Measurements from ENCODE around the gene DOCK10.
"Not testable (repeated sequence)": the region's sequence is repeated elsewhere in the genome, so short reads cannot be mapped to it uniquely, and the experiment has no call there.

DOCK10 gene

GRCh38 chr2:224973112-224974016 lies 68.9 kb downstream of the DOCK10 start:
- peak in 1 of 2 donors; percentile 21 for DNase-seq

DNA sequence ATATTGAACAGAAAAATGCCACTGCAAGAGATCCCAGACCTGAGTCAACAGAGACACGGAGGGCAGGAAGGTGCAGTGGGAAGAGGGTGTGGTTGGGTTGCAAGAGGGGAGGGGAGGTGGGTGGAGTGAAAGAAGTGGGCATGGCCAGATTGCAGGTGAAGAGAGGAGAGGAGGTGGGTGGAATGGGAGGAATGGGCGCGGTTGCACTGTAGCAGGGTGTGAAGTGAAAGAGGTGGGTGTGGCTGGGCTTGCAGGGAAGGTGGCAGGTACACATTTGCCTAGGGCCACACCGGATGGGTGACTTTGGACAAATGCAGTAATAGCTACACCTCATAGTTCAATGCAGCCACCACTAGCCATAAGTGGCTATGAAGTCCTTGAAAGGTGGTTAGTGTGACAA lies 71.1 kb downstream of the DOCK10 start:
- DNase-seq: peak; percentile 23 to 24

- DNase-seq: no peak
Observed at GRCh38 chr2:224970311-224970710, 72.0 kb downstream of the DOCK10 start.

DNA sequence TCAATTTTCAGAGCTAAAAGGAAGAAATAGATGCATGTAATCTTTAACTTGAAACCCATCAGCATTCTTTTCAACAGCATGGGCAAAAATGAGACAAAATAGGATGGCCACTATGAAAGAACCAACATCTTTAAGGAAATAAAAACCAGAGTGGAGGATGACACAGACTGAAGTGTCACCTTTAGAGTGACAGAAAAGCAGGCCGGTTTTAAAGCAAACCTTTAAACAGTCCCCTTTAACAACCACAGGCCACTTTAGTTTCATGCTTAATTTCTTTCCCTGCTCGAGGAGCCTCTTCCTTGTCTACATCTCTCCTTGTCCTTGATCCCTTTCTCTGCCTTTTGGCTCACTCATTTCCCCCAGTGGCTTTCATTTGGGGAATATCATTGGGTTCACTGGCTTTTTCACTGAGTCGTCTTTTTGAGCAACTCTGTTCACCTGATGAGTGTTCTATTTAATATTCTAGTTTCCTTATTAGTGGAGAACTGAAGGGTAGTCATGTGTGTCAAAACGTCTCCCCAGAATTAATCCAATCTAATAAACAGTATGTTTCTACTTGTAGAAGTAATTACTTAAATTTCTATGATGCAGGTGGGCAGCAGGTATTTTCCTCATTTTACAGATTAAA lies 72.5 kb downstream of the DOCK10 start:
- DNase-seq: no peak

- no peak for DNase-seq
Observed at GRCh38 chr2:224969095-224969494, 73.2 kb downstream of the DOCK10 start.

DNA sequence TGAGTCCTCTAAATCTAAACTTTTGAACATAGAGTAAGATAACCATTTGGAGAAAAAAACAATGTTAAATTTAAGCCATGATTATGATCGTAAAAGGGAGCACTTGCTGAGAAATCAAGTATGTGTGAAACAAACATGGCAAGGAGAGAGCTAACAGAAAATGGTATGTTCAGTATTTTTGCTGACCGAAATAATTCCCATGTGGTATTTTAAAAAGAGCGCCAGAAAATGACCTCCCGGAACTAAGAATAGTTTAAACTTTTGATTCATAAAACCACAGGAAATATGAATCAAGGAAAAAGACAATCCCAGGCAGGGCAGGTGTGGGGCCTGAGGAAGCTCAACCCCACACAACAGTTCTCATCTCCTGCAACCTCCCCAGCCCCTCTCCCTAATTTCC lies 74.2 kb downstream of the DOCK10 start:
- DNase-seq: no peak

- DNase-seq: no peak
Observed at GRCh38 chr2:224966613-224967012, 75.7 kb downstream of the DOCK10 start.

- DNase-seq: no peak
Observed at GRCh38 chr2:224959556-224959955, 82.7 kb downstream of the DOCK10 start.

DNA sequence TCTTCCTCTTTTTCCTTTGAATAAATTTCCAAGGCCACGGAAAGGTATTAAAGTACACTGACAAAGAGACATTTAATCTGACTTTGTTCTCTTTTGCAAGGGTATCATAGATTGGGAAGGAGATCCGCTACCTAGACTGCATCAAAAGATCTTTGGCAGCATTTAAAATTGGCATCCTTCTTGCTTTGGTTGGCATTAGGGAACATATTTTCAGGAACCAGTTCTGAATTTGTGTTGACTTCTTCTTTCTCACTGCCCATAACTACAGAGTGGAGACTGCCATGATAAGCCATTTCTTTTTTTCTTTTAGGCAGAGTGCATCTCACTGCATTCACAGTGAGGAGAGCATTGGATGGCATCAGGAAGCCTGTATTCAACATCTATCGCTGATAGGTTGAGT lies 83.4 kb downstream of the DOCK10 start:
- no peak for DNase-seq

GRCh38 chr2:224958462-224958857 lies 83.8 kb downstream of the DOCK10 start:
- DNase-seq: no peak

DNA sequence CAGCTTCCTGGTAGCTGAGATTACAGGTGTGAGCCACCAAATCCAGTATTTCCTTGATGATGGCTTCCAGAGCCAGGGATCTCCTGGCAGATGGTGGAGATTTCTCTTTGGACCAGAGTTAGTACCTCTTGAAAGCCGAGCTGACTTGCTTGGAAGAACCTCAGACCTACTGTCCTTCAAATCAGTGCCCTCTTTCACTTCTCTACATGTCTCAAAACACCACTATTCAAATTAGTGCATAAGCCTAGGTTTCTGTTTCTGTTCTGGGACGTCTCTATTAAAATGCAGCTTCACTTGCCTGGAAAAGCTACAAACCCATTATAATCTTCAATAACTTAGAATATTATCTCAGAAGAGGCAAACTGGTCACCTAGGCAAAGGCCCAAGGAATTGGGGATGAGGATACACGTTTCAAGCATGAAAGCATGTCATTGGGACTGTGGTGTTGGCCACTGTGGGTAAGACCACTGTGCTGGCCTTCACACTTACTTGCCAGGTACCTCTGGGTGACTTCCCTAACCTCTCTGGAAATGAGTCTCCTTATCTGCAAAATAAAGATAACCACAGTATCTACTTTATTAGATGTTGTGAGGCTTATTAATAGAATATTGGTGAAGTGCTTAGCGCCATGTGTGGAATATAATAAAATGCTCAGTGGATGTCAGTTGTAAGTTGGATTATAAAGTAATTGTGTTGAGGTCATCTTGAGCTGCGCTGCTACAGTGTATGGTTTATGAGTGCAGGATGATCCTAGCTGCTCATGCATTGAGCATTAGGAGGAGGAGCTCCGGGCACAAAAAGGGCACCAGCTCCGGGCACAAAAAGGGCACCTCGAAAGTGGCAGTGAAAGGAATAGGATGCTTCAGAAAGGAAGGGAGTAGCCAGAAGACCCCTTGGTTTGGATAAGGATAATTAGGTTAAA lies 84.5 kb downstream of the DOCK10 start:
- DNase-seq: no peak

DNA sequence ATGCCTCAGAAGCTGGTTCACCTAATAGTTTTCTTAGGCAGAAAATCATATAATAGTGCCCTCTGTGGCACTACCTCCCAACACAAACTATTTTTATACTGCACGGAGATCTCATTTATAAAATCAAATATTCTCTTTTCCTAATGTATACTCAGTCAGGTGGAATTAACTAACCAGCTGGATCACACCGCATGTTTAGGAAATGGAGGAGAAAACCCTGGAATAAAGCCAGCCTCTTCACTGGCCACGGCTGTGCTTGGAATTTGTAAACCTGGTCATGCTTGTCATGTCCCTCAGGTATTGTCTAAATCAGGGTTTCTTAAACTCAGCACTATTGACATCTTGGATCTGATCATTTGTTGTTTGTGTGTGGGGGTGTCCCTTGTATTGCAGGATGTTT lies 85.6 kb downstream of the DOCK10 start:
- no peak for DNase-seq

GRCh38 chr2:224954980-224955379 lies 87.3 kb downstream of the DOCK10 start:
- no peak for DNase-seq

DNA sequence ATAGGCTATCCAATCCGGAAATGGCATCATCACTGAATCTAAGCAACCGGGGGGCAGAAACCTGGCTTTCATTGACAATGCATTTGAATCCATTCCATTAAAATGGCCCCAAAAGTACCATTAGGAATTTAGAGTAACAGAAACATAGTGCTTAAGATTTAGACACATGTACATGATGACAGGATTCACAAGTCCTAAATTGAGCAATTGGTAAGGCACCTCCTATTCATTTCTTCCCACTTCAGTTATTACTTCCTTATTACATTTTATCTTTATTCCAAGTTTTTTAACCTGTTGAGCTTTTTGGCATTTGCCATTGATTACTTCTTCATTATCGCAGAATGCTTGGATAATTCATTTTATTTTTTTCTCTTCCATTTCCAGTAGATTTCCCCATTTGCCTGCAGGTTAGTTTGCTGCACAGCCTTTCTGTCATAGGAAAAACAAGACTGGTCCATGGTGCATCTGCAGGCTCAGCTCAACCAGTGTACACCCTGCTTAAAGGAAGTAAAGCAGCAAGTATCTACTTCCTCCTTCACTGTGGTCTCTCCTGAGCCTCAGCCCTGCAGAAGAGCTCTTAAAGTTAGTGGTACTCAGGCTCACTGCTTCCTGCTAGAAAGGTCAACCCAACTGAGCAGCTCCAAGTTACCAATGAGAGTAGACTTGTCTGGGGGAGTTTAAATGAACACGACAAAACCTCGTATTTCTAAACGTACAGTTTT lies 89.2 kb downstream of the DOCK10 start:
- peak; percentile 51 to 56 for DNase-seq

- no peak for DNase-seq
Observed at GRCh38 chr2:224951723-224952481, 90.4 kb downstream of the DOCK10 start.

DNA sequence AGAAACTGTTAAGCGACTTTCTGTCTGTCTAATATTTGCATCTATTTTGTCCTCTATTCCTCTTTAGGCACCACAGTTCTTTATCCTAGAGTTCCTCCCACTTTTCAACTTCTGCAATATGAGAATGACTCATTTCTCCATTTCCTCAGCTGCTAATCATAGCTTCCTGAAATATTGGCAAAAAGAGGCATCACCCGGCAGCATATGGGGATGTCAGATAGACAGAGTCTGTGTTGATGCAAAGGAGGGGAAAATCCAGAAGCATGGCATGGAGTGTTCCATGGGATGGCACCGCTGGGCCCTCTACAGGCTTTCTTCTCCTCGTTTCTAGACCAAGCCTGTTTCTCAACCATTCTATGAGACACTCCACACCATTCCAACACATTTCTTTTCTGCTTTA lies 93.4 kb downstream of the DOCK10 start:
- peak in 1 of 2 donors; percentile 56 for DNase-seq

GRCh38 chr2:224948005-224948404 lies 94.3 kb downstream of the DOCK10 start:
- no peak for DNase-seq

- no peak for DNase-seq
Observed at GRCh38 chr2:224947566-224947965, 94.7 kb downstream of the DOCK10 start.

DNA sequence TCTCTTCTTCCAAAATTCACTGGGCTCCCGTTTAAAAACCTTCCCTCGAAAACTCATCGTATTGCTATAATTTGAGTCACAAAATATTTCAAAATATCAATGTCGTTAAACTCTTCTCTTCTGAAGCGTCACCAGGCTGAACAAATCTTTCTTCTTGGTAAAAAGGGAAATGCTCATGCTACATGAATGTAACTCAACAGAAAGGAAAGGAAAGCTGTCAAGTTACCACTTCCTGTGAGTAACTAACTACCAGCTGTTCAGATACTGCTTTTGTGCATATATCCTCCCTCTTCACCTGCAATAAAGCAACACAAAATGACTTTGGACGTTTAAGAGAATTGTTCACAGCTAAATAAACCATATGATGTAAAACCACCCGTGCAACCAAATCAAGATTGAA lies 95.4 kb downstream of the DOCK10 start:
- DNase-seq: peak in 1 of 2 donors; percentile 66

GRCh38 chr2:224944707-224945547 lies 97.3 kb downstream of the DOCK10 start:
- no peak for DNase-seq

- not testable (repeated sequence) for DNase-seq
Observed at GRCh38 chr2:224943601-224944041, 98.6 kb downstream of the DOCK10 start.
